NCI-H2029 treated with DMSO at 0.1 percent for 48 hours (cell line): ENCODE data around the gene A1BG.

Source experiments
- DNase-seq: peaks from one replicate; lab custom pipeline; 2025; lab: John Stamatoyannopoulos, UW

Gene A1BG, protein sequence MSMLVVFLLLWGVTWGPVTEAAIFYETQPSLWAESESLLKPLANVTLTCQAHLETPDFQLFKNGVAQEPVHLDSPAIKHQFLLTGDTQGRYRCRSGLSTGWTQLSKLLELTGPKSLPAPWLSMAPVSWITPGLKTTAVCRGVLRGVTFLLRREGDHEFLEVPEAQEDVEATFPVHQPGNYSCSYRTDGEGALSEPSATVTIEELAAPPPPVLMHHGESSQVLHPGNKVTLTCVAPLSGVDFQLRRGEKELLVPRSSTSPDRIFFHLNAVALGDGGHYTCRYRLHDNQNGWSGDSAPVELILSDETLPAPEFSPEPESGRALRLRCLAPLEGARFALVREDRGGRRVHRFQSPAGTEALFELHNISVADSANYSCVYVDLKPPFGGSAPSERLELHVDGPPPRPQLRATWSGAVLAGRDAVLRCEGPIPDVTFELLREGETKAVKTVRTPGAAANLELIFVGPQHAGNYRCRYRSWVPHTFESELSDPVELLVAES

DNA sequence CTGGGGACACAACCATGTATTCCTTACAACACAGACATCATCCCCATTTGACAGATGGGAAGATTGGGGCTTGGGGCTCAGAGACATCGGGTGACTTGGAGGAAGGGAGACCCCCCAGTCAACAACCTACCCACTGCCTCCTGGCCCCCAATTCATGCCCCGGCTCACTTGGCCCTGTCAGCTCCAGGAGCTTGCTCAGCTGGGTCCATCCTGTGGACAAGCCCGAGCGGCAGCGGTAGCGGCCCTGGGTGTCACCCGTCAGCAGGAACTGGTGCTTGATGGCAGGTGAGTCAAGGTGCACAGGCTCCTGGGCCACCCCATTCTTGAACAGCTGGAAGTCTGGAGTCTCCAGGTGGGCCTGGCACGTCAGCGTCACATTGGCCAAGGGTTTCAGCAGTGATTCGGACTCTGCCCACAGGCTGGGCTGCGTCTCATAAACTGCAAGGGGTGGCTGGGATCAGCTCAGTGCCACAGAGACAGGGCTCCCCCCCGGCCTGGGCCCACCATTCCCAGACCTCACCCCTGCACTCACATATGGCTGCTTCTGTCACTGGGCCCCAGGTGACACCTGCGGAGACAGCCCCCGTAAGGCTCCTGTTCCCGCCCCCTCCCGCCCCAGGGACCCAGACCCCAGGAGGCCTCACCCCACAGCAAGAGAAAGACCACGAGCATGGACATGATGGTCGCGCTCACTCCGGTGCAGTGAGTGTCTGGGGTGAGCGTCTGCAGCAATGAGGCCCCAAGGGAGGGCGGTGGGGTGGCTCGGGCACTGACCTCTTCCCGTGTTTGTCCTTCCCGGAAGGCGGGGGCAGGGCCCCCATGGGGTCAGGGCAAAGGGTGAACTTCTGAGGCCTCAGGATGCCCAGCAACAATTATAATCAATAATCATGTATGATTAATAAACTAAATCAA is at the start of gene A1BG:
TSS of gene A1BG (minus strand) at position 733 of the 912 bp plus-strand sequence. CDS start at position 678, 55 bp downstream.
- DNase-seq, result no peak

DNA sequence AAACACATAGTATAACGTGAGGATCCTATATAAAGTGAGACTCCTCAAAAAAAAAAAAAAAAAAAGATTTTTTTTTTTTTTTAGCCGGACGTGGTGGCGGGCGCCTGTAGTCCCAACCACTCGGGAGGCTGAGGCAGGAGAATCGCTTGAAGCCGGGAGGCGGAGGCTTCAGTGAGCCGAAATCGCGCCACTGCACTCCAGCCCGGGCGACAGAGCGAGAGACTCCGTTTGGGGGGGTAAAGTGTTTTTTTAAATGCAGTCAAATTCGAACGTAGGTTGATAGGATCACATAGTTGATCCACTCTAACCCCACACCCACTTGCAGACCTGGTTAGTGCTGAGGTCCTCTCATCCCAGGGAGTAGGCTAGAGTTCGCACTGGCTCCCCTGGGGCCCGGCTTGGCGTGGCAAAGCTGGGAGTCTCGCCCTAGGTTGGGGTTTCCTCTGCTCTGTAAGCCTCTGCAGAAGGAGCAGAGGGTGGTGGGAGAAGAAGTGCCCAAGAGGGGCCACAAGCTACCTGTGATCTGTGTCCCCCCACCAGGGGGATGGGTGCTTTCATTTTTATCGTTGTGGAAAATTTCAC is 48.6 kb upstream of the A1BG start:
- no peak for DNase-seq

DNA sequence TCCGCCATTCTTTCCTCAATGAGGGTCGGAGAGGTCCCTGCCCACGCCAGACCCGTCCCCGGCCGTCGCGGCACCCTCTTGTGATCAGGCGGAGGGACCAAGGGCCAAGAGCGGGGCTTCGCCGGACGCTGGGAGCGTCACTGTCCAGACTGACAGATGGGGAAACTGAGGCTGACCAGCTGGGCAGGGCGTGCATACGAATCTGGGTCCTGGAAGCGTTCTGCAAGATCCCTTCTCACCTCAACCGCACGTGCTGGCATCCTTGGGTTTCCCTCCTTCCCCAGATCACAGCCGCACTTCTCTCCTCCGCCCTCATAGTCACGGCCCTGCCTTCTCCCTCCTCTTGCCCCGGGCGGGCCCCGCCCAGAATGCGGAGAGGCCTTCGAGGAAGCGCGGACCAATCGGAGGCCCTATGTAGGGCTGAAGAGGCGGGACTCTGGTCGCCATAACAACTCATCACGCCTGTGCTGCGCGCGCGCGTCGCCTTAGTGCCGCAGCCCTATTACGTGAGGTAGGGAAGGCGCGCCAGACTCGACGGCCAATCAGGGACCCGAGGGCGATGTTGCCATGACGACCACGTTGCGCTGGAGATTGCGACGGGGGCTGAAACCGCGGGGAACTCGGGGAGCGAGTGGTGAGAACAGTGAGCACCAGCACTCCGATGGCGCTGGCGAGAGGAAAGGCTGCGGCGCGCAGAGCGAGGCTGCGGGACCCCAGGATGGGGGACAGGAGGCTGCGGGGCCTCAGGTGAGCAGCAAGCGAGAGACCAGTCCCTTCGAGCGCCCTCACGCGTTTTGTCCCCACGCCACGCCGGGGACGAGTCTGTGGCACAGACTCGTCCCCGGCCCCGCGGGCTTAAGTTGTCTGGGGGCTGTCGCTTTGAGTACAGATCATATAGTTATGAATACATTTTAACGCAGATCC is 47.9 kb upstream of the A1BG start:
- peak; percentile 91 for DNase-seq

DNA sequence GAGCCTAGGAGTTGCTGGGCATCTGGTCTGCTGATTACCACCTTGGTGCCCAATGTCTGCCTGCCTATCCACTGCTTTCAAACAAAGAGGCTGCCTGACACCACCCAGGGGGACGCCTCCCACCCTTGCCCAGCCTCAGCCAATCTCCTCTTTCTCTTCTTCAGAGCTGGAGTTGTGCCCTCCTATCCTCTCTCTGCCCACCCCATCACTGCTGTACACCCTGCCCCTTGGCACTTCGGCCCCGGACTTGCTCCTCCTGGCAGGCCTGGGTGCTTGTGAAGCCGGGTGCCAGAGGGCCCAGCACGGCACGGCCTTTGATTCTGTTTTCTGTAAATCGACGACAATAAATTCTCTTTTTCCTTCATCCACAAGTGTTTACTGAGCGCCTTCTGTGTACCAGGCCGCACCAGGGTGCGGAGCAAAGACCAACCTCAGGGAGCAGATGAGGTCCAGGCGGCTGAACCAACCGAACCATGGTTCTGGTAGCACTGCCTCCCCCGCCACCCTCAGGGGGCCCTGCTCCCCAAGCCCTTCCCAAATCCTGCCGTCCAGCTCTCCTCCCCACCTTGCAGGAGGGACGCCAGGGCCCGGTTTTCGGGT is 47.1 kb upstream of the A1BG start:
- DNase-seq, result no peak

DNA sequence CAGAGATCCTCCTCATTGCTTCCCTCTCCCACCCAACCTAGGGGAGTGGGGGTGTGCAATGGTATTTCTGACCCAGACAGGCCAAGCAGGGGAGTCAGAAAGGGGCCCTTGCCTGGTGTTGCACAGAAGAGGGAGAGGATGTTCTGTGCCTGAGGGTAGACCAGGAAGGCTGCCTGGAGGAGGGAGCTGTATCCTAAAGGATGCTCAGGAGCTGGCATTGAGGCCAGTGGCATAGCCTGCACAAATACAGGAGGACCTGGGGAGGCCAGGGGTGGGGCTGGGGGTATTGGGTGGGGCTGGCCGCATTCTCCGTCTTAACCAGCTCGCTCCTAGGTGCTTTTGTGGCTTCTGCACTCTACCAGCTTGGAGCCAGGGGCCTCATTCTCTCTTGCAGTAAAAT is 46.6 kb upstream of the A1BG start:
- no peak for DNase-seq

DNA sequence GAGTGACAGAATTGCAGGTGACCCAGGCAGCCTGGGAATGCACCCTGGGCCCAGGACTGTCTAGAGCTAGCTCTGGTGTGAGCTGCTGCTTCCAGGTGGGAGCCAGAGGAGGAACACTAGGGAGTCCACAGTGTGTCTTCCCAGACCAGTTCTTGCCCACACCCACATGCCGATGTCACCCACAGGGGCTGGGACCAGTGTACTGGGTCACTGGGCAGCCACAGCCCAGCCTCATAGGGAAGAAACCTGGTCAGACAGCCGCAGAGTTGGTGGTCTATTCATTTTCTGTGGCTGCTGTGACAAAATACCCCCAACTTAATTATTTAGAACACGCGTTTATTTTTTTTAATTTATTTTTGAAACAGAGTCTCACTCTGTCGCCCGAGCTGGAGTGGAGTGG is 45.3 kb upstream of the A1BG start:
- DNase-seq, result no peak

DNA sequence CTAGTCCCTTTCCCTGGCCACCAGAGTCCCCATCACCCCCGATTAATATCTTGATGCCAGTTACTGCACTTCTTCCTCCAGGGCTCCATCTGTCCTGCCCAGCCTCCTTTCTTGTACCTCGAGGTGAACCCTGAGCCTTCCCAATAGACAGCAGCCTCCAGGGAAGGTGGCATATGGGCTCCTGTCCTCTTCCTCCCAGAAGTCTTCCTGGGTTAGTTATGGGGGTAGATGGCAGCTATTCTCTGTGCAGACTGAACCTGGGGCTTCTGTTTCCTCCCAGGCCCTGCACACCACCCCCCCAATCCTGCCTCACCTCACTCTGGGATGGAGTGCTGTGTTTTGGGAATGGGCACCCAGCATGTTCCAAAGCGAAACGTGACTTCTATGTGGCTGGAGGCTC is 44.8 kb upstream of the A1BG start:
- DNase-seq, result no peak

DNA sequence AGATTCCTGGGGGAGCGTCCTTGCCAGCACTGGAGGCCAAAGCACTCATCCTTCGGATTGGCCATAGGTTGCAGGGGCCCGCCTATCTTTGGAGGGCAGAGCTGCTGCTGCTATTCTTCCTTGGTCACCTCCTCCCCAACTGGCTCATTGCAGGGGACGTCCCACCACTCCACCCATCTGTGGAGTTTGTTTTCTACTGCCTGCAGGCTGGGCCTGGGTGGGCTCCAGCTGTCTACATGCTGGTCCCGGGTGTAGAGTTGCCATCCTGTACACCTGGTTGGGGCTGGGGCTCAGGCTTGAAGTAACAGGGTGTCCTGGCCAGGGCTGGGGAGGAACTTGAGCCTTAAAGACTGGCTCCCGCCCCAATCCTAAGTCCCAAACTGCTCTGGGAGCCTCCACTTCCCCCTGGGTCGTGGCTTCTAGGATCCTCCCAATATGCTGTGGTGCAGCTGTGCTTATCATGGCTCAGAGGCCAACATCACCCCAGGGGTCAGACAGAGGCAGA is 44.3 kb upstream of the A1BG start:
- DNase-seq, result no peak

DNA sequence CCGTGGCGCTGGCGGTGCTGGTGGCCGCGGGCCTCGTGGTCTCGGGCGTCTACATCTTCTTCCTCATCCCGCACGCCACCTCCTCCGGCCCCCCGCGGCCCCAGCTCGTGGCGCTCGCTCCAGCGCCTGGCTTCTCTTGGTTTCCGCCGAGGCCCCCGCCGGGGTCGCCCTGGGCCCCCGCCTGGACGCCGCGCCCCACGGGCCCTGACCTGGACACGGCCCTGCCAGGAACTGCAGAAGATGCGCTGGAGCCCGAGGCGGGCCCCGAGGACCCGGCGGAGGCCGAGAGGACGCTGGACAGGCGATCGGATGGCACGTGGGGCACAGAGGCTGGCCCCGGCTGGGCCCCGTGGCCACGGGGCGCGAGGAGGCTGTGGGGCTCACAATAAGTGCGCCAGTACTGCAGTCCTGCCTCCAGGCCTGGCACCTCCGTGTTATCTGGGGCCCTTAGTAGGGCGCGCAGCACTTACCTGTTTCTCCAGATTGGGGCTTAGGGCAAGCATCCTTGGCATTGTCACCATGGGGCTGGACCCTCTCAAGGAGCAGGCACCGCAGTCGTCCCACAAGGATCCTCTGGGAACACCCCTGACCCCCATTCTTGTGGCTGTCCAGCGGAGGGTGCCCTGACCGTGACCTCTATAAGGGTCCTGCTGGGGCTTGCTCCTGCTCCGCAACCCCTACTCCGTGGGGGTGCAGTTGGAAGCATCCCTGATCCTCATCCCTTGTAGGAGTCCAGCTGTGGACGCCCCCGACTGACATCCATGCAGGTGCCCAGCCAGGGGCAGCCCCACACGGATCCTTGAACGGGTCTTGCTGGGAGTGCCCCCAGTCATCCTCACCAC is 43.6 kb upstream of the A1BG start:
- no peak for DNase-seq

DNA sequence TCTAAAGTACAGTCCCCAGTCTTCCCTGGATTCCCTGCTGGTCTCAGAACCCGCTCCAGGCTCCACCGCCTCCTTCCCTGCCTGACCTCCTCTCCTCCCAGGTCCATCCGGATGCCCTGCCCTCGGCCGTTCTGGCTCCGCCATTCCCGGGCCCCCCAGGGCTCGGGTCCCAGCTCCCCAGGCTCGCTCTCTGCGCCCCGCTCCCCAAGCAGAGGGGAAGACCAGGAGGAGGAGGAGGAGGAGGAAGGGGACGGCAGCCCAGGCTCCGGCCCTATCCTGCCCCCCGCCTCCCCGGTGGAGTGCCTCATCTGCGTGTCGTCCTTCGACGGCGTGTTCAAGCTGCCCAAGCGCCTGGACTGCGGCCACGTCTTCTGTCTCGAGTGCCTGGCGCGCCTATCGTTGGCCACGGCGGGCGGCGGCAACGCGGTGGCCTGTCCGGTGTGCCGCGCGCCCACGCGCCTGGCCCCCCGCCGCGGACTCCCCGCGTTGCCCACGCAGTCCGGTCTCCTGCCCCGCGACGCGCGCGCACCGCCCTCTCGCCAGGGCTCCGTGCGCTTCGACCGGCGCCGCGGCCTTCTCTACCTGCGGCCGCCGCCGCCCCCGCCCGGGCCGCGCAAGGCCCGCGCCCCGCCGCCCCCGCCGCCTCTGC is 42.8 kb upstream of the A1BG start:
- no peak for DNase-seq

DNA sequence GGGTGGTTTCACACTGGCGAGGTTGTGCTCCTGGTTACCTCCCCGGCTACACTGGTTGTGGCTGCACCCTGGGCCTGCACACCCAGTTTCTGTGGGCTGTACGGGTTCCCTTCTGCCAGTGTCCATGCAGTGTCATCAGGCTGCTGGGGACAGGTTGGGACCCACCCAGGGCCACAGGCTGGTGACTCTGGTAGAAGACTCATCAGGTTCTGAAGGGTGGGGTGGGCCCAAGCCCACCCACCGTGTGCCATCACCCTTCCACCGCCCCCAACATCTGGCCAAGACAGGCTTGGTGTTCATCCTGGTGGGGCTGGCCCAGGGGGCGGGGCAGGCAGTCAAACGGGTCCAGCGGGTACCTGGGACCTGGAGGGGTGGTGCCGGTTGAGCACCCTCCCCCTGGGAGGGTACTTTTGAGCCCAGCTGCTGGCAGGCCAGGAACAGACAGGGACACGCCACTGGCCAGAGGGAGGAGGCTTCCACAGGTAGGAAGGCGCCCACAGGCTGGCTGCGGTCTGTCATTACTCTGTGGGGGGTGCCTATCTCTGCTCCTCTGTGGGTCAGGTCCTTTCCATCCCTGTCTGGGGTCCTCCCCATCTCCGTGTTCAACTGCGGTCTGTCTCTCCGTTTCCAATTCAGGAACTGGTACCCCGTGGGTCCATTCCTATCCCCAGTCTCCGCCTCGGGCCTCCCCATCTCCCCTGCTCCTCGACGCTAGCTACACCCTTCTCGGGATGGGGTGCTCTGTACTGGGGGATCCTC is 42.1 kb upstream of the A1BG start, which contains the start of gene RNF225:
TSS of gene RNF225 (plus strand) at position 437 of the 759 bp plus-strand sequence. CDS start 434 bp downstream, outside the sequence.
- no peak for DNase-seq

DNA sequence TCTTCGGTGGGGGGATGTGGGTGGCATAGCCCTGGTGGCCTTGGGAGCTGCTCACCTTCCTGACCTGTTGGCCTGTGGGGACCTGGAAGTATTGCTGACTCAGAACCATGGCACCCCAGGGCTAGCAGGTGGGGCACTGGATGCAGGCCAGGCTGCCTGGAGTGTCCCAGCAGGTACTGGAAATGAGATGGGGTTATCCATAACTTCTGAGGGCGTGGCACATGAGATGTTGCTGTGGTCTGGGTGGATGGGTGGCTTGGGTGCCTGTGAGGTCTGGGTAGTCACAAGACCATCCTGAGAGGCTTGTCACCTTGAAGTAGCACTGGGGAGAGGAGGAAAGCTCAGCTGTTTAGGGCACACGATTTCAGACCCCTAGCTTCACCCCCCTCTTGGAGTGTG is 41.5 kb upstream of the A1BG start:
- no peak for DNase-seq

DNA sequence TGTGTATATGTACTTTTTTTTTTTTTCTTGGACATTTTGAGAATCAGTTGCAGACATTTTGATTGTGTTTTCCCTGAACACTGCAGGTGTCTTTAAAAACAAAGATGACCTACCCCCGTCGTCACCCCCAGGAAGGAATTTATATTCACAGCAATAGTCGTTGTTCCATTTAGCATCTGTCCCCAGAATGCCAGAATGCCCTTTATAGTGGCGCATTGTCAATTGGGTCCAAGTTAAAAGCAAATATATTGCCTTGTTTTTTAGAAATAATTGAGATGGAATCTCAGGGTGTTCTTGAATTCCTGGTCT is 40.4 kb upstream of the A1BG start:
- no peak for DNase-seq

DNA sequence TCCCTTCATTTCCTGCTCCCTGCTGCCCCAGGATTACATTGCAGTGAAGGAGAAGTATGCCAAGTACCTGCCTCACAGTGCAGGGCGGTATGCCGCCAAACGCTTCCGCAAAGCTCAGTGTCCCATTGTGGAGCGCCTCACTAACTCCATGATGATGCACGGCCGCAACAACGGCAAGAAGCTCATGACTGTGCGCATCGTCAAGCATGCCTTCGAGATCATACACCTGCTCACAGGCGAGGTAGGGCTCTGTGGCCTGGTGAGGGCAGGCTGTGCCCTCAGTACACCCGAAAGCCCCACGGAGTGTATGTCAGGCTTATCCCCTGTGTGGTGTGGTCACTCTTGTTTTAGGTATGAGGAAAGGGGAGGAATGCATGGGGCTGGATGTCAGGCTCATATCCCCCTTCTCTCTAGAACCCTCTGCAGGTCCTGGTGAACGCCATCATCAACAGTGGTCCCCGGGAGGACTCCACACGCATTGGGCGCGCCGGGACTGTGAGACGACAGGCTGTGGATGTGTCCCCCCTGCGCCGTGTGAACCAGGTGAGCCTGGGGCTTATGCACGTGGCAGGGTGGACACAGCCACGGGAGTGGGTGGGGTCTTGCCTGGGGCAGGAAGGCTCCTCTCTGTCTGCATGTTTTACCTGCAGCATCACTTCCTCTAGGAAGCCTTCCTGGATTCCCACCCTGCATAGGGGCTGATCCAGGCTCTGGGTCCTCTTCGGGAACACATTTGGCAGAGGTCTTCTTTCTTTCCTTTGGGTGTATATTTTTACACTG is 39.8 kb upstream of the A1BG start:
- no peak for DNase-seq

DNA sequence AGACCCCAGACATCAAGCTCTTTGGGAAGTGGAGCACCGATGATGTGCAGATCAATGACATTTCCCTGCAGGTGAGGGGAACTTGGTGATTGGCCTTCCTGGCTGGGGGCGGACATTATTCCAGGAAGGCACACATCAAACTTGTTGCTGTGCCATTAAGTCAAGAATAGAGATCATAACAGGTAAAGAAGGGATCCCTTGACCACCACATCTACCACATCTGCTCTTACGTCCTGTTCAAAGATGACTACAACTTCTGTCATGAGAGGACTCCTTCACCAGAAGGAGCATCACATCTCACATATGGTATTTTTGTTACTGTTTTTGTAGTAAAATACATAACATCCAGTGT is 34.9 kb upstream of the A1BG start:
- no peak for DNase-seq

DNA sequence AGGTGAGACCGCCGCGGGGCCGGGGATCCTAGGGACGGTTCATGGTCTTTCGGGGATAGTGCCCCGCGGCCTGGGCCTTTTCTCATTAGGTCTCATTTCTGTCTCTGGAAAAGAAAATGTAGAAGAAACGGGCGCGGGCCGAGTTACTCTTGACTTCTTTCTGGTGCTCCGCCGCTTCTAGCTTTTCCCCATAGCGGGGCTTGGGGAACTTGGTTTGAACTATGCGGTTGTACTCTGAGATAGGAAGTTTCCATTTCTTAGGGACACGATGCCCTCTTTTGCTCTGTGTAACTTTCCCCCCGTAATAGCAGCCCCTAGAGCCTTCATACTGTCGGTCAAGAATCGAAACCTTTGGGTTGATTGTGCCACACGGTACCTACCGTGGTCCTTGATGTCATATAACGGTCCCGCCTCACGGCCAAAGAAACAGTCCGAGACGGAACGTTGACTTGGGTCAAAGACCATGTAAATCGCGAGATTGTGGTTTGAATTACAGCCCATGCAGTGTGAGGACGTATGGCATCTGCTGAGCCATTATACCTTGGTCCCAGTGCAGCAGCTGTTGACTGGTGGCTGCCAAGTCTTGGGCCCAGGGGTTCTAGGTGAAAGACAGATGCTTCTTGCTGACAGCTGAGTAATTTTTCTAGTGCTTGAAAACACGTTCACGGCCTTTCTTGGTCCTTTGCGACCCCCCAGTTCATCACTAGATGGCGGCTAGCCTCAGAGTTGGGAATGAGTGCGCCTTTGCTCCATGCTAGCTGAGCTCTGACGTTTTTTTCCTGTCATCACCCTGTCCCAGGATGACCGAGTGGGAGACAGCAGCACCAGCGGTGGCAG is 34.3 kb upstream of the A1BG start:
- DNase-seq, result no peak
